Nephron progenitor cell (in vitro differentiated cells): Measurements from ENCODE around the gene EVA1A.
A peak's percentile ranks its signal among the peaks of the same experiment; 100 is the strongest.

Experiments used
- DNase-seq: peaks from one replicate; pipeline ENCODE4 v3.0.0; 2021
- H3K27ac Mint-ChIP-seq: 2 replicates; pipeline ENCODE4 v1.8.0; 2021; ENCODE audit warnings: mild to moderate bottlenecking, moderate library complexity, mixed read lengths
- H3K27me3 Mint-ChIP-seq: 2 replicates; pipeline ENCODE4 v1.8.0; 2021; ENCODE audit warnings: mild to moderate bottlenecking, low read depth, mixed read lengths; ENCODE audit not compliant: poor library complexity
- H3K36me3 Mint-ChIP-seq: 2 replicates; pipeline ENCODE4 v1.8.0; 2021; ENCODE audit warnings: low read depth, mixed read lengths
- H3K4me1 Mint-ChIP-seq: 2 replicates; pipeline ENCODE4 v1.8.0; 2021; ENCODE audit warnings: mixed read lengths
- H3K4me3 Mint-ChIP-seq: 2 replicates; pipeline ENCODE4 v1.8.0; 2021; ENCODE audit warnings: mild to moderate bottlenecking, moderate library complexity, mixed read lengths
- H3K9me3 Mint-ChIP-seq: 2 replicates; pipeline ENCODE4 v1.8.0; 2021; ENCODE audit warnings: mild to moderate bottlenecking, moderate library complexity, mixed read lengths
- TF ChIP-seq, protein P1 (sequence below): fragments of 200-600 bp; sonication (generic); IDR thresholded peaks from 2 replicates; pipeline ENCODE4 v1.5.0; 2021; ENCODE audit warnings: antibody characterized with exemption

The EVA1A gene

DNA sequence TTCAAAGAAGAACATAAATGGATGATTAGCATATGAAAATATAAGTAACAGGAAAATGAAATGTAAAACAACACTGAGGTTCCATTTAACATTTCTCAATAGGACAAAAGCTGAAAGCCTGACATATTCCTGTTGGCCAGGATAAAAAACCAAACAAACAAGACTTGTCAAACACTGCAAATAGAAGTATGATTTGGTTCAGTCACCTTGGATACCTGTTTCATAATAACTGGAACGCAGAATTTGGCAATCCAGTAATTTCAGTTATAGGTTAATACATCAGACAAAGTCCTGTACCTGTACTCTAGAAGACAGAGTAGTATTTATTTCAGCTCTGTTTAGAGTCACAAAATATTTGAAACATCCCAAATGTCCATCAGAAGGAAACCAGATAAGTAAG is 16.5 kb upstream of the EVA1A start:
- DNase-seq: no peak
- Mint-ChIP-seq H3K4me3 (no peak overlapping the region), H3K27ac (no peak overlapping the region), H3K27me3 (peaks cover 5% of the 10 kb centered on the region), H3K4me1 (peaks cover 3% of the 10 kb centered on the region), H3K9me3 (peaks cover 20% of the 10 kb centered on the region), H3K36me3 (peaks cover 5% of the 10 kb centered on the region)
- TF ChIP-seq, protein P1, sequence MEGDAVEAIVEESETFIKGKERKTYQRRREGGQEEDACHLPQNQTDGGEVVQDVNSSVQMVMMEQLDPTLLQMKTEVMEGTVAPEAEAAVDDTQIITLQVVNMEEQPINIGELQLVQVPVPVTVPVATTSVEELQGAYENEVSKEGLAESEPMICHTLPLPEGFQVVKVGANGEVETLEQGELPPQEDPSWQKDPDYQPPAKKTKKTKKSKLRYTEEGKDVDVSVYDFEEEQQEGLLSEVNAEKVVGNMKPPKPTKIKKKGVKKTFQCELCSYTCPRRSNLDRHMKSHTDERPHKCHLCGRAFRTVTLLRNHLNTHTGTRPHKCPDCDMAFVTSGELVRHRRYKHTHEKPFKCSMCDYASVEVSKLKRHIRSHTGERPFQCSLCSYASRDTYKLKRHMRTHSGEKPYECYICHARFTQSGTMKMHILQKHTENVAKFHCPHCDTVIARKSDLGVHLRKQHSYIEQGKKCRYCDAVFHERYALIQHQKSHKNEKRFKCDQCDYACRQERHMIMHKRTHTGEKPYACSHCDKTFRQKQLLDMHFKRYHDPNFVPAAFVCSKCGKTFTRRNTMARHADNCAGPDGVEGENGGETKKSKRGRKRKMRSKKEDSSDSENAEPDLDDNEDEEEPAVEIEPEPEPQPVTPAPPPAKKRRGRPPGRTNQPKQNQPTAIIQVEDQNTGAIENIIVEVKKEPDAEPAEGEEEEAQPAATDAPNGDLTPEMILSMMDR: no peak

DNA sequence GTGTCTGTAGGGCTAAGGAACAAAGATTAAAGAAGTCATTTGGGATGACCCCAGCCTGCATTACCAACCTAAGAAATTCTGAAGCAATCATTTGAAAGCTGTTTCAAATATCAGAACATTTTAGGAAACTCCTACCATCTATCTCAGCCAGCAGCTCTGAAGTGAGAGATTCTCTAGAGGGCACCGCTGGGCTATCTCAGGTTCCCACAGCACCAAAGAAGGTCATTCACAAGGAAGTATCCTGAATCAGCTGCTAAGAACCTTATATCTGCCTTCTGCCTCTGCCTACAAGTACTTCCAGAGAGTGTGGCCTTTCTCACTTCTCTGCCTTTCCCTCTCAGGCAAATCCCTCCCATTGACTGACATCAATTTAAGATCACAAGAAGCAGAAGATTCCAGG is 13.4 kb upstream of the EVA1A start:
- Mint-ChIP-seq H3K4me3 (no peak overlapping the region), H3K4me1 (peaks cover 29% of the 10 kb centered on the region), H3K27me3 (peaks cover 2% of the 10 kb centered on the region), H3K36me3 (no peaks in the 10 kb centered on the region), H3K9me3 (peaks cover 7% of the 10 kb centered on the region), H3K27ac (no peak overlapping the region)
- TF ChIP-seq, protein P1: no peak
- no peak for DNase-seq

DNA sequence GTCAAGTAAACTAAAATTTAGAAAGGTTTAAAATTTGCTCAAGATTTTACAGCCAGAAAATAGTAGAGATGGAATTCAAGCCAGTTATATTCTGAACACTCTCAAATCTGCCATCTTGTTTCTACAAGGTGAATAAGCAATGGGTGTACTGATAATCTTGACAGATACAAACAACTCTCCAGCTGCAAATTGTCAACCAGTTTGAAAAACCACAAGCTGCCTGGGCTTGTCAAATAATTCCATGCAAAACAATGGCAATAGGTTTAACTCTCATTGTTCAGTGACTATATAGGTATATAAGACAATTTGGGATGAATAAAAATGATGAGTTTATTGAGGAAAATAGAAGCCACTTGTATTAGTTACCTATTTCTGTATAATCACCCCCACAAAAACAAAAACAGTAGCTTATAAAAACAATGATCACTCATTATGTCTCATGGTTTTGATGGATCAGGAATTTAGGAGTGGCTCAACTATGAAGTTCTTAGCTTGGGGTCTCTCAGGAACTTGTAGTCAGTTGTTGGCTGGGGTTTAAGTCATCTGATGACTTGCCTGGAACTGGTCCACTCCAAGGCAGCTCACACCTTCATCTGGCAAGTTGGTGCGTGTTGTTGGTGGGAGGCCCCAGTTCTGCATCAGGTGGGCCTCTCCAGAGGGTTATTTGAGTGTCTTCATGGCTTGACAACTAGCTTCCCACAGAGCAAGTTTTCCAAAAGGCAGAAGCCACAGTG is 12.6 kb upstream of the EVA1A start:
- Mint-ChIP-seq H3K27me3 (peaks cover 2% of the 10 kb centered on the region), H3K9me3 (peaks cover 7% of the 10 kb centered on the region), H3K4me3 (no peak overlapping the region), H3K4me1 (peaks cover 31% of the 10 kb centered on the region), H3K36me3 (no peaks in the 10 kb centered on the region), H3K27ac (no peak overlapping the region)
- no peak for DNase-seq
- TF ChIP-seq, protein P1: no peak

DNA sequence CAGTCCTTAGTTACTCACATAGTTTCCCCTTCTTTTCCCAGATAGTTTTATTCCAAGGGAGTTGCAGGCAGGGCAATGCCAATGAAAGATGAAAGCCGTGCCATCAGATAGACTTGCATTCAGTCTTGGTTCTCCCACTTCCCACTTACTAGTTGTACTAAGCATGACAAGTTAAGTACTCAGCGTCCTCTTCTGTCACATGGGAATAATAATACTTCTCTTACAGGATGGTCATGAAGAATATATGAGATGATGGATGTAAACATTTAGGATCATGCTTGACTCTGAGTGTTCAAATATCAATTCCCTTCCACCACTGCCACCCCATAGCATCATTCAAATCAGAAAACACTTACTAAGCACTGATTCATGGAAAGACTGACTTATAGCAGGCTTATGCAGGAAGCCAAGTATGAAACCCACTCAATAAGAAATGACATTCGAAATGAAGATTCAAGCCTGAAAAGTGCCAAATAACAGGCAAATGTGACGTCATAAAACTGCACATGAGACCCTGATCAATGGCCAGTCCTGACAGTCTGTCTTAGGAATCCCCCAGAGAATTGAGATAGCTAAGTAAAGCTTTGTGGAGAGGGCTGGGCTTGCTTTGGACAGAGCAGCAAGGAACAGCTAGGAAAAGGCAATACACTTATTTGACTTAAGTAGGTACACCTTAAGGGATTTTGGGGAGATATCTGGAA is 11.1 kb upstream of the EVA1A start:
- no peak overlapping the region for H3K27ac Mint-ChIP-seq
- H3K27me3 Mint-ChIP-seq: peaks cover 2% of the 10 kb centered on the region
- no peak overlapping the region for H3K4me3 Mint-ChIP-seq
- H3K36me3 Mint-ChIP-seq: no peaks in the 10 kb centered on the region
- H3K4me1 Mint-ChIP-seq: peaks cover 32% of the 10 kb centered on the region
- TF ChIP-seq, protein P1: no peak
- peaks cover 7% of the 10 kb centered on the region for H3K9me3 Mint-ChIP-seq
- DNase-seq: no peak

DNA sequence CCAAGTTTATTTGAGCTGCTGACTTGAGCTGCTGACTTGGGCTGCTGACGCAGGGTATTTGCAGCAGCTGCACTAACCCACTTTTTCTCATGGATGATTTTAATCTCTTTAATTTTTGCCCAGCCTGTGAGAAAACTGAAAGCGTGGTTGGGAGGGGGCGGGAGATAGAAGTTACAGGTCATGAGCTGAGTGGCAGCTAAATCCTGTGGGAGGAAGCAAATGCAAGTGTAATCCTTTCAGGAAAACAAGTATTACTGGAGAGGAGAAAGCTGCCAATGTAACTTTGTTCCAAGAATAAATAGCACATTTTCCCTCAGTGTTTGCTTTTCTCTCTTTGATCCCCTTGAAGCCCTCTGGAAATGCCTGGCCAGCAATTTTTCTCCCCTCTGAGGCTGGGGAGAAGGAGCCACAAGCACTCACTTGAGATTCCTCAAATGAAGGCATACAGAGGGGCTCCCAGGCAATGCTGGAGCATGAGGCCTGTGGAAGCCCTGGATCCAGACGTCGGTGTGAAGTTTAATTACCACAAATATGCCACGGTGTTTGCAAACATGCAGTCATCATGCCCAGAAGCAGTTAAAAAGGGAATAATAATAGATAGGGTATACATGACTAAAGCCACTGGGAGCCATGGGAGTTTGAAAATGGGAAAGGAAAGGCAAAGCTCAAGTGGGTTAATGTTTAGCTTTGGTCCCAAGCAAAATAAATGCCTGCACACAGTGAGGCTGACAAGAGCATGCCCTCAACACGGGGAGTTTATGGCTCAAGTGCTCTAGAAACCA is 10.4 kb upstream of the EVA1A start:
- Mint-ChIP-seq H3K27ac (peak overlapping the region; percentile 44), H3K36me3 (no peaks in the 10 kb centered on the region), H3K4me3 (no peak overlapping the region), H3K4me1 (peaks cover 38% of the 10 kb centered on the region), H3K27me3 (peaks cover 2% of the 10 kb centered on the region), H3K9me3 (peaks cover 7% of the 10 kb centered on the region)
- no peak for DNase-seq
- TF ChIP-seq, protein P1: no peak
